NCI-H146 treated with DMSO at 0.1 percent for 48 hours (cell line): ENCODE measurements around the gene GNB1.

Experiments
- DNase-seq: peaks from one replicate; lab custom pipeline; 2025; ENCODE audit not compliant: unreplicated experiment; lab: John Stamatoyannopoulos, UW

Gene GNB1

GRCh38 chr1:1786836-1787605, 103.9 kb downstream of the GNB1 start:
- no peak for DNase-seq

DNA sequence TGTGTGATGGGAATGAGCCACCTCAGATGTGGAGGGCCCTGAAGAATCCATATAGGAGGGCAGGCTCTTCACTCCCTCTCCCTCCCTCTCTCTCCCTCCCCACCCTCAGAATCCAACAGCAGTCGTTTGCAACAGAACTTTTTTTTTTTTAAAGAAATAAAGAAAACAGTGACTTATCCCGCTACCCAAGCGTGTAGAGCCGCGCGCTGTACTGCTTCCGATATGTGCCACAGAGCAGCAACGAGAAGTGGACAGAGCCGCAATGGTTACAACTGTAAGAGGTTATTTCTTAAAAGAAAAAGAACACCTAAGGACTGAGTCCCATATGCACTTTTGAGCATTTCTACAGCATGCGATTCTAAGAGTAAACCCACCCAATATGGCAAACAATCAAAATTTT, 105.2 kb downstream of the GNB1 start:
- DNase-seq, result no peak

- DNase-seq, result no peak
These were observed 106.0 kb downstream of the GNB1 start for GRCh38 chr1:1784933-1785332.

DNA sequence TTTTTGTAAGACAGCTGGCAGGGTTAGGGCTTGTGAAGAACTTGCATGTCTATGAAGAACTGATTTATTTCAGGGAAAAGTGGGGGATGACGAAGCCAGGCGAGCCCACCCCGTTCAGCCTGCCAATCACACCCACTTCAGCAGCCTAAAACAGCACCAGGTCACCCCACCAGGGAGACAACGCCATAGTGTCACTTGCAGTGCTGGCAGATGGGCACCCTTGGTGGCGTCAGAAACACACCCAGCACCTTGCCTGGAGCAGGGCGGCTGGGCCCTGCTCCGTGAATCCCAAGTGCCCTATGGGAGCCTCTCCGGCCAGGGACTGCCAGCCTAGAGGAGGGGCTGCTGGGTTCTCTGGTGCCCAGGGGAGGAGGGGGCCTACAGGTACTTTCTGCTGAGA, 107.6 kb downstream of the GNB1 start:
- DNase-seq, result no peak

DNA sequence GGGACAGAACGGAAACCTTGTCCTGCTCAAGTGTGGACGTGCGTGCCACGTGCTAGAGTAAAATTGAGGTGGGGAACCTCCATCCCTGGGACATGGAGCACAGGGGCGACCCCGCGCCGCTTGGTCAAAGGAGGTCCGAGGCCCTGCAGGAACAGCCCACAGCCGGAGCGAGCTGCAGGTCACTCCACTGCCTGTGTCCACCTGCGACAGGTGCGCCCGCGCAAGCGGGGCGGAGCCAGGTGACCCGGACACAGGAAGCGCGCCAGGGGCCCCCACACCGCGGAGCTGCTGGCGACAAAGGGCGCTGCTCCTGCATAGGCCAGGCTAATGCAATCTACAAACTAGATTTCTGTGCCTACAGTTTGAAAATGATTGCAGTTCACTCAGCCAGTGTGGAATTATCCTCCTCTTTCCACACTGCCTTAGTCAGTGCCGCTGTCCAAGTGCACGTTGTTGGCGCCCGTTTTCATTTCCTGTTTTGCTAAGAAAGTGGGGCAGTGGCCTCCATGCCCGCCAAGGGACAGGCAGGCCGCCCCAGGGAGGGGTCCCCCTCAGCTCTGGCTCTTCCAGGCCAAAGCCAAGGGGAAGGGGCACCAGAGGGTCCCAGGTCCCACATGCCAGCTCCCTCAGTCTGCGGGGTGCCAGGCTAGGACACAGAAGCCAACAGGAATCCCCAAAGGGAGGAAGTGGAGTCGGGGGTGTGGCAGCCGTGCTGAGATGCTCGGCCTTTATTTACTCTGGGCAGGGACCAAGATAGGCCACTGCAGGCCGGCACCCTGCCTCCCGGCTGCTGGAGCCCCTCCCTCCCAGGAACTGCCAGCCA, 108.3 kb downstream of the GNB1 start:
- DNase-seq, result peak; percentile 20

- no peak for DNase-seq
These were observed 109.4 kb downstream of the GNB1 start for GRCh38 chr1:1781526-1781903.

DNA sequence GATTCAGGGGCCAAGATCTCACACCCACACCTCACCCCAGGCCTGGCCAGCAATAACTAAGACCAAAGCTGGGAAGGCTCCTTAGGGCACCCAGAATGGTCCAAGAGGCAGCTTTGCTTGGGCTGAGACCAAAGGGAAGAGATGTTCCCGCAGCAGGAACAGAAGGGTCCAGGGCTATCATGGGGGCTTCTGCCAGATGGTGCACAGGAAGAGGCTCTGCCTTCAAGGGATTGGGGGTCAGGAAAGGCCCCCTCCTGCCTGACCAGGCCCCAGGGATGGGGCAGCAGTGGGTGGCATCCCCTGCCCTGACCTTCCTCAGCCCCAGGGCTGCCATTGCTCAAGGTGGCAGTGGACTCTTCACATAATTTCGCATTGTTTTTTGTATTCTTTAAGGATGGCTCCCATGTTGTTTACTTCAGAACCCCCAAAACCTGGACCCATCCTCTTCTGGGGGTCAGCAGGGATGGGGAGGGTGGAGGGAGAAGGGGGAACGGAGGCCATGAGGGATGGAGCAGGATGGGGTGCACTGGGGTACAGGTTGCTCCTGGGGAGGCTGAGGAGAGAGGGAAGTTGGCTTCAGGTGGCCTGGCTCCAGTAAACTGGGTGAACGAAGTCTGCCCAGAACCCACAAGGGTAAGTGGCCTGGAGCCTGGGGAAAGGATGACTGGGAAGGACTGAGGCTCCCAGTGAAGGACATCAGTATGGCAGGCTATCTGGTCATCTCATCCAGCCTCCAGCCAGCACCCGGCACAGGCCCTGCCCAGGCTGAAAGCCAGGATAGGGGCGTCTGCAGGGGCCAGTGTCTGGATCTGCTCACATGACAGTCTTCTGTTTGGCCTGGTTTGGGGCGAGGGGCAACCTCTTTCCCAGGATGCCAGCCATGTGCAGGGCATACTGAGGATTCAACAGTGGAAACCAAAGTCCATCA, 110.0 kb downstream of the GNB1 start:
- no peak for DNase-seq

- DNase-seq, result no peak
These were observed 110.9 kb downstream of the GNB1 start for GRCh38 chr1:1779691-1780597.

DNA sequence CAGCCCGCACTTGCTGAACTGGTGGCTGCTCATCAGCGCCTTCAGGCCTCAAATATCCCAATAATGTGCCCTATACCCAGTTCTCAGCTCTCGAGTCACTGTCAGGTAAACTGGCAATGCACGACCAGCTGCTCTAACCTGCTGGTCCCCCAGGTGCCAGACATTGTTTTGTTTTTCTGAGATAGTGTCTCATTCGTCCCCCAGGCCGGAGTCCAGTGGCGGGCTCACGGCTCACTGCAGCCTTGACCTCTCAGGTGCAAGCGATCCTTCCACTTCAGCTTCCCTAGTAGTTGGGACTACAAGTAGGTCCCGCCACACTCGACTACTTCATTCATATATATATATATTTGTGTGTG, 111.6 kb downstream of the GNB1 start:
- DNase-seq, result no peak

DNA sequence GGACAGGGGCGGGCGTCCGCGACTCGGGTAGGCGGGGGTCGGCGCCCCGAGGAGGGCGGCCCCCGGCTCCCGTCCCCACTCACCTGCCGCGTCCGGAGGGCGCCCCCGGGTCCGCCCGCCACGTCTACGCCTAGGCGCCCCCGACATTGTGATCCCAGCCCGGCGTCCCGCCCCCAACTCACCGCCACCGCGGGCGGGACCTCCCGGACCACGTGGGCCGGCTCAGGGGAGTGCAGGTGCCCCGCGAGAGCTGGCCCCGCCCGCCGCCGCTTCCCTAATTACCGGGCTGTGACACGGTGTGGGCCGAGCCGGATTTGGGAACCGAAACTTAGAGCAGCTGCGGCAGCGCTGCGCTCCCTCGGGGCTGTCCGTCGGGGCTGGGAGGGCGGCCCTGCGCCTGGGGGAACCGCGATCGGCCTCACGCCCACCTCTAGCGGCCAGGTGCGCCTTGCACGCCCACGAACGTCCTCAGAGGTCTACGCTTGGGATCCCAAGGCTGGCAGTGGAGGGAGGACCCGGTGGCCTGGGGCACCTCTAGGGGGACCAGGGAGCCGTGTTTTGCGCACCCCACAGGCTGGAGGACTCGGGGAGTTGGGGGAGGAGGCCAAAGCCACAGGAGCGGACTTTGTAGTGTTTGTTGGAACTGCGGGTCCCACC, 112.1 kb downstream of the GNB1 start:
- no peak for DNase-seq

DNA sequence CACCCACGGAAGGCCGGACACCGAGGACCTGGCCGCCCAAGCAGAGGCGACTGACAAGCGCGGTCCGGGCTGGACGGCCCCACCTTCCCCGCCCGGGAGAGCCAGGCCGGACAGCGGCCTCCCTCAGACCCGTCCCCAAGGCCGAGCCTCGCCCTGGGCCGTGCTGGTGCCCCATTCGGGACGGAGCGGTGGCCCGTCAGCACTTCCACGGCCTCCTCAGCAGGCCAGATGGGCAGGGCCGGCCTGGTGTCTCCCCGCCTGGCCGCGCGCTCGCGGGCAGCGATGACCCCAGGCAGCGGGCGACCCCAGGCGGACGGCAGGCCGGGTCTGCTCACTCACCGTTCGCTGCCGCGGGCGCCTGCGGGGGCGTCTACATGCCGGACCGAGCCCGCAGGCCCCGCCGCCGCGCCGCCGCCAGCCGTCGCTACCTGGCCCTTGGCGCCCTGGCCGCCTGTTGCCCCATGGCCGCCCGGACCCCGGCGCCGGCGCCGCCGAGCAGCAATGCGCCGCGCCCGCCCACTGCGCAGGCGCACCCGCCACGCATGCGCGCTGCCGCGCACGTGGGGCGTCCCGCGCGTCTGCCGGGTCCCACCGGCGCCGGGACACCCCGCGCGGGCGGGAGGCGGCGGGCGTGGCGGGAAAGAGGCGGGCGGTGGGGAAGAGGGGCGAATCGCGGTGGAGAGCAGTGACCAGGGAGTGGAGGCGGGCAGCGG, 112.8 kb downstream of the GNB1 start, which contains the start of gene NADK:
TSS of gene NADK (minus strand) at position 521 of the 713 bp plus-strand sequence. CDS start 13,064 bp downstream, outside the sequence.
- no peak for DNase-seq

- no peak for DNase-seq
These were observed 113.3 kb downstream of the GNB1 start for GRCh38 chr1:1777583-1777899.

- no peak for DNase-seq
These were observed 114.0 kb downstream of the GNB1 start for GRCh38 chr1:1776672-1777582.

- no peak for DNase-seq
These were observed 115.3 kb downstream of the GNB1 start for GRCh38 chr1:1775327-1776226.

DNA sequence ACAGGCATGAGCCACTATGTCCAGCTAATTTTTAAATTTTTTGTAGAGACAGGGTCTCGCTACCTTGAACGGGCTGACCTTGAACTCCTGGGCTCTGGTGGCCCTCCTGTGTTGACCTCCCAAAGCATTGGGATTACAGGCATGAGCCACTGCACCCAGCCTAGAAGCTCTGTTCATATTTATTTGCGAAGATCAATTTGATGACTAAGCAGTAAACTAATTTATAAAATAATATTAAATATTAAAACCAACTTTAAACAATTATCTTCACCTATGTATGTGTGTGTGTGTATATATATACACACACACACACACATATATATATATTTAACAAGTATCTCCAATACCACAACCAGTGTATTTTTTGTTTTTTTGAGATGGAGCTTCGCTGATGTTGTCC, 117.0 kb downstream of the GNB1 start:
- DNase-seq, result no peak

- DNase-seq, result no peak
These were observed 119.8 kb downstream of the GNB1 start for GRCh38 chr1:1771096-1771495.

DNA sequence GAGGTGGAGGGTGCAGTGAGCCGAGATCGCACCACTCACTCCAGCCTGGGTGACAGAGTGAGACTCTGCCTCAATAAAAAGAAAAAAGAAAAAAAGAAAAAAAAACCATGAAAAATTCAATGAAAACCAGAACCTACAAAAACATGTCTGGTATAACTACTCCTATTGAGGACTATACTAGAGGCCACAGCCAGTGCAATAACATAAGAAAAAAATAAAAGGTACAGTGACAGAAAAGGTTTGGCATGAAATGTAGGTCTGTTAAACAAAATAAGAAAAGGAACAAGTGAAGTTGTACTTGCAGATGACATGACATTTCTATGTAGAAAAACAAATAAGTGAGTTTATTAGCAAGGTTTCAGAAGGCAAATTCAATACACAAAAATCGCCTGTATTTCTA, 120.8 kb downstream of the GNB1 start:
- no peak for DNase-seq
